HG02884 (cell line): Measurements from ENCODE around the gene TNFRSF6B.

Experiments
- ATAC-seq: cut with Tn5 transposase; IDR thresholded peaks from one replicate; pipeline ENCODE4 v1.9.1; 2021; ENCODE audit warnings: mild to moderate bottlenecking, moderate library complexity; ENCODE audit not compliant: unreplicated experiment

TNFRSF6B gene

DNA sequence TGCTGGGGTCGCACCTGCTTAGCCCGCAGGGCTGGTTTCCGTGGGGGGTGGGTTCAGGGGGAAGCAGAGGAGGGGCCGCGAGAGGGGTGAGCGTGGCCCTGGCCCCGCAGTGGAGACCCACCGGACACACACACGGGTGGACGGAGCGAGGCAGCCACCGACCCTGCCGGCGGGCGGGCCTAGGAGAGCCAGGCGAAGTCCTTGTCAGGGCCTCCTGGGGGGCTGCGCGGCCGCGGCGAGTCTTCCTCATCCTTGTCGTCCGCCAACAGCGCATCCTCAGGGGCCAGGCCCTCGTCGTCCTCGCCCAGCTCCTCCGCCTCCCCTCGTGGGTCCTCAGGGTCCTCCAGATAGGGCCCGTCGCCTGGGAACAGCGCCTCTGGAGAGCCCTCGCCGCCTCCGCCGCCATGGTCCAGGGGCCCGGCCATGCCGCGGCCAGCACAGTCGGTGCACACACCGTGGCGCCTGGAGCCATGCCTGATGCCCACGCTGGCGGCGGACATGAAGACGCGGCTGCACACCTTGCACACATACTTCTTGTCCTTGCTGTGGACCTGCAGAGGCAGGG is 50.4 kb downstream of the TNFRSF6B start:
- no peak for ATAC-seq

DNA sequence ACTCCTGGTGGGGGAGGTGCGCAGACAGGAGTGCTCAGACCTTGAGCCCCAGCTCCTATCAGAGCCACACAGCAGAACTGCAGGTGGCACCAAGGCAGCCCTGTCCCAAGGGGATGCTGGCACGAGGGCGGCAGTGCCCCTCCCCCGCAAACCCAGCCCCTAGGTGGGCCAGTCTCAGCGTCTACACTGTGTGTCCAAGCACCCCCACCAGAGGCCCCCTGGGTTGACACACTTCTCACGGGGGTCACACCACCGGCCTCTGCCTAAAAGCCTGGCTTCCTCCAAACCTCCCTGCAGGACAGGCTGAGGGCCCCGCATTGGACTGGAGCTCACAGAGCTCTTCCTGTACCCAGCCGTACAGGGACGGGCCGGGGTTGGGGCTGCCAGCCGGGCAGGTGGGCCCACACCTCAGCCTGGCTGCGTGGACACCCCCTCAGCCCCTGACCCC is 51.2 kb downstream of the TNFRSF6B start:
- ATAC-seq: no peak
